Measurements from ENCODE around the gene DGKD.

DGKD gene

DNA sequence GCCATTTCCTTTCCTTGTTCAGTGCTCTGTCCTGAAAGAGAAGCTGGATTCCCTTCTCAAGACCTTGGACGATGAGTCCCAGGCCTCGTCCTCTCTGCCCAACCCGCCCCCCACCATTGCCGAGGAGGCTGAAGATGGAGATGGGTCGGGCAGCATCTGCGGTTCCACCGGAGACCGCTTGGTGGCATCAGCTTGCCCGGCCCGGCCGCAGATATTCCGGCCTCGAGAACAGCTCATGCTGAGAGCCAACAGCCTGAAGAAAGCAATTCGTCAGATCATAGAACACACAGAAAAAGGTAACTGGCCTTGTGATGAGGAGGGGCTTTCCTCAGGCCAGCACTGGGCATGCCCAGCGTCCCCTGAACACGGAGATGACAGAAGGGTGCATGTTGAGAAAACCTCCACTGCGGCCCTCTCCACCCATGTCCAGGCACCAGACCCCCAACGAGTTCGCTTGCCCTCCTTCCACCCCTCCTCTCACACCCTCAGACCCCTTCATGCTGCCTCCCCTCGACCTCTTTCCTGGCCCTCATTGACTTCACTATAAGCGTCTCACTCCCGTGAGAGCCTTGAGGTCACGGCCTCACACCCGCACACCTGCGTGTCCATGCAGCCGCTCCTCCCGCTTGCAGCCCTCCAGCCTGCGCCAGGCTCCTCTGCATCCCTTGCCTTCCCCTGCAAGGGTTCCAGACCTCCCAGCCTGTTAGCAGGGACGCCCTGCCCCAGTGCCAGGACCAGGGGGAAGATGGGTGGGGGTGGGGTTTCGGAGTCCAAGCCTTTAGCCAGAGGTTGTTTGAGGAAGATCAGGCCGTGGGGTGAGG is 95.0 kb downstream of the DGKD start:
- DNase-seq, result no peak

DNA sequence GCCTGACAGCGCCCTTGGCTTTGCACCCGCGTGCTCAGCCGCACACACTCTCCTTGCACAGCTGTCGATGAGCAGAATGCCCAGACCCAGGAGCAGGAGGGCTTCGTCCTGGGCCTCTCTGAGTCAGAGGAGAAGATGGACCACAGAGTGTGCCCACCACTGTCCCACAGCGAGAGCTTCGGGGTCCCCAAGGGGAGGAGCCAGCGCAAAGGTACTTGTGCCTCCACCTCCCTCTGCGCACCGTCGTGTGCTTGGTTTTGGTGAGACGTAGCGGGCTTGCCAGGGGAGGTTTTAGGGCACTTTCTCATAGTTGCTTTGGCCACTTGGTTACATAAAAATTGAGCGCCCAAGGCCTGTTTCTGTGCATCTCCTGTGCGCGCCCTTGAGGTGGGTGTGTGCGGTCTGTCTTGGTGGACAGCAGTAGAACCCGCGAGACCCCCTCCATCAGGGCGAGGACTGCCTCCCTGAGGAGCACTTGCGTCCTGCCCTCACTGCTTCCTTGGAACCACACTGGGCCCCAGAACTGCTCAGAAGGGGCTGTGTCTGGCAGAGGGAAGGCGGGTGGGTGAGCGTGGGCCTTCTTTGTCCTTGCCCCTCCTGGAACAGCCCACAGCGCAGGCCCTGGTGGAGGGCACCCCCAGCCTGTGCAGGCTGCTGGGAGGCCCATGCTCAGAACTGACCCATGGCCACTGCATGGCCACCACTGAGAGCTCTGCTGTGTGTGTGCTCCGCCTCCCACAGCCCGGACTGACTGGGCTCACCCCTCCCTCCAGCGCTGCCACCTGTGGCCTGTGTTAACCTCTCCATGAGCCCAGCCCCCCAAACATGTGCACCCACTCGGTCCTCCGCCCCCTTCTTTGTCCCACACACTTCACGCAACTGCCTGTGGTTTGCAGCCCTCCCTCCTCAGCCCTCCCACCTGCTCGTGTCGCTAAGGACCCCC is 95.9 kb downstream of the DGKD start:
- no peak for DNase-seq

DNA sequence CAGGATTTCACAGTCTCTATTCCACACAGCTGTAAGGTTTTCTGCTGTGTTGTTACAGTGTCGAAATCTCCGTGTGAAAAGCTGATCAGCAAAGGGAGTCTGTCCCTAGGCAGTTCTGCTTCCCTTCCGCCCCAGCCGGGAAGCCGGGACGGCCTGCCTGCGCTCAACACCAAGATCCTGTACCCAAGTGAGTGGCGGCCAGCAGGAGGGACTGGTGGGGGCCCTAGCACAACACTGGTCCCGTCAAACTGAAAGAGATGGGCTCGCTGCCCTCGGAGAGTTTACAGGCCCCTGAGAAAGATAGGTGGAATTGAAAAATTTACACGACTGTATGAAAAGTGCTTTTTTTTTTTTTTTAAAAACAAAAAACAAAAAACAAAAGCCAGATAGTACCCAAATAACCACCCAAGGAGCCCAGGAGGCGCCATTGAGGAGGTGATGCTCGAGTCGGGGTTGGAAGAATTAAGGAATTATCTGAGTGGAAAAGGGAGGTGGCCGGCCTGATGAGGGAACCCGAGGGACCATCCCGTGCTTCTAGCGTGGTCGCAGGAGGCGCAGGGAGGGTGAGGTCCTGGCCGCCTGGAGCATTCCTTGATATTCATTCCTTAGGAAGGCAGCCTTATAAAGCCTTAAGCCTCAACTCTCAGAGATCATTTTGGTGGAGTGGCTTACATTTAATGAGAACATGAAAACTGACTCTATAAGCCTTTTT is 96.7 kb downstream of the DGKD start:
- no peak for DNase-seq

DNA sequence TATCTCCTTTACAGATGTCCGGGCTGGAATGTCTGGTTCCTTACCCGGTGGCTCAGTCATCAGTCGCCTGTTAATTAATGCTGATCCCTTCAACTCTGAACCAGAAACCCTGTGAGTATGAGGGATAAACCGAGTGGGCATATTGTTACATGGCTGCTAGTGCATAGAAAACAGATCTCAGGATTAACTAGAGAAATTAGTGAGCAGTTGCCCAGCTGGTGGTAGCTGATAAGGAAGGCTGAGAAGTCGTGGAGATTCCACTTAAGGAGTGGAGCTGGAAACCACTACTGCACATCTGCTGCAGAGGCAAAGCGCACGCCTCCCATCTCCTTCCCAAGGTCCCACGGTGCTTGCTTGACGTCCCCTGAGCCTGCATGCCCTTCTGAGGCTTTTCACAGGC is 97.7 kb downstream of the DGKD start:
- no peak for DNase-seq

DNA sequence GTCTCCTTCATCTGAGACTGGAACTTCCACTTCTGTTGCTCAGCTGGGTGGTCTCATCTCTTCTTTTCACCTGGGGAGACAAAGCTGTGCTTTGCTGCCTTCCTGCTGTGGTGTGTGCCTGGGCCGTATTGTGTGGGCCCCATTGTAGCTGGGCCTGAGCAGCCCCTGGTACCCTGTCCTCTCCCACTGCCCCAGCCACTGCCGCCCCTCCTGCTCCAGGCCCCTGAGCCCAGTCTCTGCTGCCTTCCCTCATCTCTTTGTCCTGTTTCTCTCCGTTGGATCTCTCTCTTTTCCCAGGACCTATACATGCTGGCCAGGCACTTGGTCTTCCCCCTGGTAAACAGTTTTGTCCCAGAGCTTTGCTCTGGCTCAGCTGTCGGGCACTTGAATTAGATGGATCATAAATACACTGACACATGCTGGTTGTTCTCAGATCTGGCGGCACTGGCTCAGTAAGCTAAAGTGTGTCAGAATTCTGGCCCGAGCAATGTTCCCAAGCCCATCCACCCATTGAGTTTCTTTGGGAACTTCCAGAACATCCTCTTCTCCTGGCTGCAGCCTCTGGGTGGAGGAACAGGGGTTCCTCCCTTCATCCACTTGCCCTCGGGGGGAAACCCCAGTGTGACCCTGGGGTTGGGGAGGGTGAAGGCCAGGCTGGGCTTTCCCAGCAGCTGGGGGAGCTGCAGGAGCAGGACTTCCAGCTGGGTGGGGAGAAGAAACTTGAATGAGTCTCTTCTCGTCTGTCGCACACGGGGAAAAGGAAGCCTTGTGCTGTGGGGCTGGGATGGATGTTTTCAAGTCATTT is 99.0 kb downstream of the DGKD start:
- no peak for DNase-seq

DNA sequence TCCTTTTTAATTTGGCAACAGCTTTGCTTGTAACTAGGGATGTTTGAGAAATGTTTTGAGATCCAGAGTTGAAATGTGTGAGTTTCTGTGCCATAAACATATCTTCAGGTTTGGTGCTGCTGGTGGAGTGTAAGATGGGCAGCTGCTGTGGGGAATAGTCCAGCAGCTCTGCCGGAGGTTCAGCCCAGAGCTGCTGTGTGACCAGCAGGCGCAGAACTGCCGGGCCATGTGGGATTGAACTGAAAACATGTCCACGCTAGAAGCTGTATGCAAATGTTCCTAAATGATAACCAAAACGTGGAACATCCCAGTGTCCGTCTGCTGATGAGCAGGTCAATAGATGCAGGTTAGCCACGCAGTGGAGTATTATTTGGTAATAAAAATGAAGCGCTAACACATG is 99.6 kb downstream of the DGKD start:
- no peak for DNase-seq

DNA sequence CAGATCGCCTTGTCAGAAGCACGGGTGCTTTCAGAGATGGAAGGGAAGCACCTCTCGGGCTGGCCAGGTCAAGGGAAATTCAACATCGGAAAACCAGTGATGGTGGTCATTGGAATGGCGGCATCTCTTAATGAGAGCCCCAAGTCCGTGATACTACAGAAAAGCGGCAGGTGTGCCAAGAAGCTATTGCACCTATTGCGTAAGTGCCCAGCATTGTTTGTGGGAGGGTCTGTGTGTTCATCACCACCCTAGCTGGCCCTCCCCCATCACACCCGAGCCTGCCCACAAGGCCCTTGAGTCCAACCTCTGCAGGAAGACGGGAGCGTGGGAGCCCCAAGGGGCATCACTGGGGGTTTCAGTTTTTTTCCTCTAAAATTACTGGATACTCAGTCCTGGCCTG is 100.7 kb downstream of the DGKD start:
- no peak for DNase-seq

DNA sequence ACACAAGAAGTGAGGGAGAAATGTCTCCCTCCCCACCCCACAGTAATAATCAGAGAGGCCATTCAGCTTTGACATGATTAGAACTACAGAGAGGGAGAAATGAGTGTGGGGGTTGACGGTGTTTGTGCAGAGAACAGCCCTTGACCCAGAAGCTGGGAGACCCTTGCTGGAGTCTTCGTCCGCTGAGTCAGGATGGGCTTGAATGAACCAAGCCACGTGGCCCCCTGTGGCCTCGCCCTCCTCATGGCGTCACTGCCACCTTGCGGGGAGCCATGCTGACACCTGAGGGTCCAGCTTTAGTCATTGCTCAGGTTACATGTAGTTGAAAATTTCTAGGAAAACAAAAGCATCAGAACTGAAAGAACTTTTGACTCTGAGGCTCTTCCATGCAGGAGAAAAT is 101.2 kb downstream of the DGKD start:
- DNase-seq, result no peak

DNA sequence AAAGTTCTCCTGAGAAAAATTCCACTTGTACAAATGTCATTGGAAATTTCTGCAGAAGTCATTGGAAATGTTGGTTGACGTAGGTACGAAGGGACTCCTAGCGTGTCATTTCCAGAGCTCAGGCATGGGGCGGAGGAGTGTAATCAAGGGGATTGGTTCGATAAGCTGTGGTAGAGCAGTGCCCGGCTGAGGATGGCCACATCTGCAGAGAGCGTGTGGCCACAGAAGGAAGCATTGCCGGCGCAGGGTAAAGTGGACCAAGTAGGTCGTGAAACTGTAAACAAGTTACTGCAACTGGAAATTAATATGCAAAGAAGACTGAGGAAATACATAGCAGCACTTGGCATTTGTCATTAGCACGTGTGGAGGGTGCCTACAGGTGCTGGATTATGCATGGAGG is 101.8 kb downstream of the DGKD start:
- no peak for DNase-seq

DNA sequence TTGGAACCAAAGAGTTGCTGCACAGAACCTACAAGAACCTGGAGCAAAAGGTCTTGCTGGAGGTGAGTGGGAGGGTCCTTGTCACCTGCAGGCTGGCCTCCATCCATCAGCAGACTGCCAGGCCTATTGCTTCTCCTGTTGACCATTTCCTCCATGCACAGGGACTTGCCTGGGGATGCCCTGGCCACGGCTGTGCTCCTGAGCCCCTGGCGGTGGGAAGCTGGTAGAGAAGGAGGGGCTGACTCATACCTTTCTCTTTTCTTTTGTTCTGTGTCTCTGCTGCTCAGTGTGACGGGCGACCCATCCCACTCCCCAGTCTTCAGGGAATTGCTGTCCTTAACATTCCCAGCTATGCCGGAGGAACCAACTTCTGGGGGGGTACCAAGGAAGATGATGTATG is 102.6 kb downstream of the DGKD start:
- no peak for DNase-seq

DNA sequence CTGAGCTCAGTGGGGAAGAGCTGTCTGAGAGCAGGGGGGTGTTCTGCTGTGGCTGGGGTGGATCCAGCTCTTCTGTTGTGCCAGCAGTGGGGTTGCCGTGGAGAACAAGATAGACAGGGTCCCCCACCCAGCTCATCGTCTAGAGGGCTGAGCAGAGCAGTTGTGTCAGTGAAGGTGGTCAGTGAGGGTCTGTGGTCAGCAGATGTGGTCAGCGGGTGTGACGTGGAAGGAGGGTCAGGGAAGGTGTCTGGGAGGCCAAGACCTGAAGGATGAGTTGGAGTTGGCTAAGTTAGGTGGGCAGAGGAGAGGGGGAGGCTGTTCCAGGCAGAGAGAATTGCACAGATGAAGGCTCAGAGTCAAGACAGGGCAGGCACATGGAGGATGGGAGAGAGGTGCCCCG is 103.1 kb downstream of the DGKD start:
- DNase-seq, result no peak

DNA sequence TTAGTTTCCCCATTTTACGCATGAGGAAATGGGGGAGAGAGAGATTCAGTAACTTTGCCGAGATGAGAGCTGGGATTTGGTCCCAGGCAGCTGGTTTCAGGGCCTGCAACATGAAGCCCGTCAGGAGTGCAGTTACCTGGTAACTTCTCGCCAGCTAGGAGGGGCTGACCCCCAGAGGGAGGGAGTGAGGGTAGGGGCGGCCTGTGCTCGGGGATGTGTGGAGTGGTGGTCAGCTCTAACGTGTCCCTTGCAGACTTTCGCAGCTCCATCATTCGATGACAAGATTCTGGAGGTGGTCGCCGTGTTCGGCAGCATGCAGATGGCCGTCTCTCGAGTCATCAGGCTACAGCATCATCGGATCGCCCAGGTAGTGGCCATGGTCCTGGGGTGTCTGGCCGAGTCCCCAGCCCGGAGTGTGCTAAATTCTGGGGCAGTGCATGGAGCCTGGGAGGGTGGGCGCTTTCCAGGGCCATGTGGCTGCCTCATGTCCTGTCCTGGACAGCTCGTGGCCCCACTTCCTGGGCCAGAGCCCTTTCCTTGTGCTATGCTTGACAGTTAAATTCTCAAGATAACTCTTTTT is 103.8 kb downstream of the DGKD start:
- DNase-seq, result no peak

DNA sequence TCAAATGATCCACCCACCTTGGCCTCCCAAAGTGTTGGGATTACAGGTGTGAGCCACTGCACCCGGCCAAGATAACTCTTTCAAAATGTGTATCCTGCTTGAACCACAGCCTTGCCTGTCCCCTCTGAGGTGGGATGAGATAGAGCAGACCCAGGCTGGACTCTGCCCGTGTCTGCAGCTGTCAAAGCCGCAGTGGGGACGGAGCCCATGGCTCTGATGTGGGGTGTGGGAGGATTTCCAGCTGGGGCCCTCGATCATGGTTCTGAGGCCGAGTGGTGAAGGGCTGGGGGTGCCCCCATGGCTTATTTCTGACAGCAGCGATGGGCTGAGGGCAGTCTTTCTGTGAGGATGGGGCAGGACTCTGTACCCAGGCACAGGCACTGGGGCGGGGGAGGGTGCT is 104.5 kb downstream of the DGKD start:
- no peak for DNase-seq

DNA sequence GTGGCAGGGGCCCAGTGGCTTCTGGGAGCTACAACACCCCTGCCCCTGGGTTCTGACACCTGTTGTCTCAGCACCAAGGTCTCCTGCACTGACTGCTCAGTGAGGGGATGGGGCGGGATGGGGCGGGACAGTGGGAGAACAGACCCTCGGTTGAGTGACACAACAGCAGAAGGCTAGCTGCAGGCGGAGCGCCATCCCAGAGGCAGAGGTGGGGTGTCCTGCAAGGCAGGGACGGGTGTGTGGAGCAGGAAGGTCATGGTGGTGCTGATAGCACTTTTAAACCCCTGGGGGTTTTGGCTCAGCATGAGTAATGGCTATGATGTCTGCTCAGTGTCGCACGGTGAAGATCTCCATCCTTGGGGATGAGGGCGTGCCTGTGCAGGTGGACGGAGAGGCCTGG is 105.1 kb downstream of the DGKD start:
- DNase-seq, result no peak

DNA sequence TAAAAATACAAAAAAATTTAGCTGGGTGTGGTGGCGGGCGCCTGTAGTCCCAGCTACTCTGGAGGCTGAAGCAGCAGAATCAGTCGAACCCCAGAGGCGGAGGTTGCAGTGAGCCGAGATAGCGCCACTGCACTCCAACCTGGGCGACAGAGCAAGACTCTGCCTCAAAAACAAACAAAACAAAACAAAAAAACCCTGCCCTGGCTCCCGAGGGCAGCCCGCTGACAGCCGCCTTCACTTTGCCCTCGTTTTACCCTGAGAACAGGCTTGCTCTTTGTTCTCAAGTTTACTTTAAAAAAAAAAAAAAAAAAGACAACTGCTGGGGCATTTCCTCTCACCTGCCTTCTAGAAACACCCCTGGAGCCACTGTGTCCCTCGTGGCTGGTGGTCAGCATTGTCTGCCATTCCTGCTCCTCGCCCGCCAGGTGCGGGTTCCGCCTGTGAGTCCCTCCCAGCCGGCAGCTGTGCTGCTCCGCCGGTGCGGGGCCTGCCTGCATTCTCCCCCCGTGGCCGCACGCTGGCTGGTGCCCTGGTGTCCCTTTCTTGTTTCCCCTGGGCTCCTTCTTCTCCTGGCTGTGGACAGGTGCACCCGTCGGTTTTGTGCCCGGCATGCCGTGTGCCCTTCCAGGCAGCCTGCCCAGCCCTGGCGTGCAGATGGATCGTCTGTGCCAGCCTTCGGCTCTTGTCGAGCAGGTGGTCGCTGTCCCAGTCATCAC is 106.6 kb downstream of the DGKD start:
- no peak for DNase-seq

DNA sequence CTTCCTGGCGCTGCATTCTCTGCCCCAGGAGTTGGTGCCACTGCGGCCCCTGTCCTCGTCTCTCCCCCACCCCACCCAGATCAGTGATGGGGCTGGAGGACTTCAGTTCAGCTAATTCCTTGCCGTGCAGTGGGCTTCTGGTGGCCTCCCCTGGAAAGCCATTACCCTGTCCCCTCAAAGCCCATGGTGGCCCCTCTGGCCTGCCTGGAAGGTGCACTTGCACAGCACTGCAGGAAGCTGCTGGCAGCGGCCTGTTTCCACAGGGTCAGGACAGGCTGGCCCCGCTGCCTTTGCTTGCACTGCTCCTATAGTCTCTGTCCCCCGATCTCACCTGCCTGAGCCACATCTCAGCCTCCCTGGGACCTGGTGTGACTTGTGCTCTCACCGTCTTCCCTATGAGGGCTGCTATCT is 107.2 kb downstream of the DGKD start:
- DNase-seq, result no peak

DNA sequence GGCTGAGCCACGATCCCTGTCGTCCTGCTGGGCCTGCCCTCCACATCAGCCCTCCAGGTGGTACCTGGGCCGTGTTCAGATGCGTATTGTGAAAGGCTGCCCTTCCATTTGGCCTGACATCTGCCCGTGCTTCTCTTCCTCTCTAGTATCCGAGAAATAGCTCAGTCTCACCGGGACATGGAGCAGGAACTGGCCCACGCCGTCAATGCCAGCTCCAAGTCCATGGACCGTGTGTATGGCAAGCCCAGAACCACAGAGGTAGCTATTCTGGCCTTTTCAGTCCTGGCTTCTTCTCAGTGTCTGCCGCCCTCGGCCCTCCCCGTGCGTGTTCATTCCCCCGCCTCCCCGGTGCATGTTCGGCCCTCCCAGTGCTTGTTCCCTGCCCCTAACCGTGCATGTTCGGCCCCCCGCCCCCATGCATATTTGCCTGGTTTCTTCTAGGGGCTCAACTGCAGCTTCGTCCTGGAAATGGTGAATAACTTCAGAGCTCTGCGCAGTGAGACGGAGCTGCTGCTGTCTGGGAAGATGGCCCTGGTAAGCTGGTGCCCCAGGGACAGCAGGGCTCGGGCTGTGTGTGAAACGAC is 108.0 kb downstream of the DGKD start:
- no peak for DNase-seq

DNA sequence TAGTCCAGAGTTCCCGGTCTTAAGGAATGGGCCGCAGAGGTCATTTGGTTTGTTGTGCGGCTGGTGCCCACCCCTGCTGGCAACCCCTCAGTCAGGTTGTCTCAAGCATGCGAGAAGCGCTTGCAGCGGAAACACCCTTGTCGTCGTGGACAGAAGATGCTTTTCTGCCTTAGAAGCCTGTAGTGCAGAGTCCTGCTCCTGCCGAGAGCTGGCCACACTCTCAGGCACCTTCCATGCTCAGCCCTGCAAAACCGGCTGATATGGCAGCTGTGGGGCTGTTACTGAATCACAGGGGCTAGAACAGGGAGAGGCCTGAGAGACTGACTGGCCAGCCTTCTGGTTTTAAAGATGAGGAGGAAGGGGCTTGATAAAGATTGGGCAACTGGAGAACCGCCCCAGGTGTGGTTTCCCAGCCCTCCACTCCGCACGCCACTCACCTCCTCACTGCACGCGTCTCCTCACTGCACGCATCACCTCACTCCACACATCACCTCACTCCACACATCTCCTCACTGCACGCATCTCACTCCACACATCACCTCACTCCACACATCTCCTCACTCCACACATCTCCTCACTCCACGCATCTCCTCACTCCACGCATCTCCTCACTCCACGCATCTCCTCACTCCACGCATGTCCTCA is 108.7 kb downstream of the DGKD start:
- no peak for DNase-seq

DNA sequence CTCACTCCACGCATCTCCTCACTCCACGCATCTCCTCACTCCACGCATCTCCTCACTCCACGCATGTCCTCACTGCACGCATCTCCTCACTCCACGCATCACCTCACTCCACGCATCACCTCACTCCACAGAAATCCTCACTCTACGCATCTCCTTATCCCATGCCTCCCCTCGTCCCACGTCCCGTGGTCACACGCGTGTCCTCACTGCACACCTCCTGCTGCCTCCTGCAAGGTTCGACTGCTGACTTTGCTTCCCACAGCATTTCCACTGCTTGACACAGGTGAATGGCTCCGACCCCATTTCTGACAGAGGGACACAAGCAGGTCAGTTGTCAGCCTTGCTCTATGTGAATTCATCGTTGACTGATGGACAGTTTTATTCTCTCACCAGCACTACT is 109.3 kb downstream of the DGKD start:
- no peak for DNase-seq

DNA sequence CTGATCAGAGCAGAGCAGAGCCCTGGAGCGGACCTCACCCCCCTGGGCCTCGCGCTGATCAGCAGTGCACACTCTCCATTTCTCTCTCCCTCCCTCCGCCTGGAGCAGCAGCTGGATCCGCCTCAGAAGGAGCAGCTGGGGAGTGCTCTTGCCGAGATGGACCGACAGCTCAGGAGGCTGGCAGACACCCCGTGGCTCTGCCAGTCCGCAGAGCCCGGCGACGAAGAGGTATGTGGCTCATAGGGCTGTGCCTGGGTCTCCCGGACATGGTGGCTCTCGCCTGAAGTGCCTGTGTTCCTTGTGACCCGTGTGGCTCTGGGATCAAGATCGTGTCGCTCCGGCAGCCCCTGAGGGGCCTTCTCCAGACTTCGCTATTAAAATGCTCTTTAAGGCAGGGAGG is 109.8 kb downstream of the DGKD start:
- no peak for DNase-seq

All from NCI-H446 treated with DMSO at 0.1 percent for 48 hours (cell line).